ENCODE results near the gene CMPK1. TPM values are rescaled to one million over a fixed set of nuclear protein-coding genes. Genes with fewer than 3 reads are reported as not detected.

Gene CMPK1
- total and polyA plus RNA-seq, 10 of the 15 experiments (the other 5 are each of a cell fraction or from before 2014, with no cell fraction given), result 43.7 to 159 (median 85.6) TPM

- POLR2A ChIA-PET, result no interaction called here
- DNase-seq (ENCODE audit: low read depth, low spot score), result no peak
- H3K36me3 ChIP-seq (ENCODE audit: control insufficient read depth in 2 of 2, insufficient read depth in 2 of 2, low read length in 1 of 2), result no peaks in the 10 kb centered on the region
- no peaks in the 10 kb centered on the region for H4K20me1 ChIP-seq (ENCODE audit: control insufficient read depth, insufficient read depth)
- H3K4me2 ChIP-seq (ENCODE audit: control insufficient read depth, insufficient read depth), result no peak overlapping the region
- no peak overlapping the region for H3K27ac ChIP-seq (ENCODE audit: control insufficient read depth, insufficient read depth)
- H3K4me1 ChIP-seq (ENCODE audit: control insufficient read depth, insufficient read depth, low read length), result no peaks in the 10 kb centered on the region
- intact Hi-C loops (cut with micrococcal nuclease; ENCODE audit: unreplicated experiment), result no loop called here
- BruUV-seq (replicated peaks), result no TSS peak
- no peaks in the 10 kb centered on the region for H3K9me3 ChIP-seq (replicated peaks; ENCODE audit: control insufficient read depth, insufficient read depth, low read length)
- H3K4me3 ChIP-seq, result no peak overlapping the region
- no peak overlapping the region for H2AFZ ChIP-seq (ENCODE audit: control insufficient read depth, low read depth, low read length)
- RAD21 ChIA-PET (ENCODE audit: unreplicated experiment), result no interaction called here
- 97% methylated on average over 2 of the region's 2 CpGs for WGBS (ENCODE audit: insufficient coverage, insufficient replicate concordance, low lambda C conversion rate, missing lambda C conversion rate)
- in situ Hi-C loops (cut with MboI), result no loop called here
- H3K9ac ChIP-seq (ENCODE audit: control insufficient read depth, insufficient read depth, low read length), result no peak overlapping the region
- no peaks in the 10 kb centered on the region for H3K79me2 ChIP-seq (ENCODE audit: control insufficient read depth, insufficient read depth, low read length)
- FAIRE-seq, result no peak
- SMC1A ChIA-PET (ENCODE audit: uncharacterized antibody, unreplicated experiment), result interaction anchor here (0.6 to 2.4 kb wide), 4 partner anchors 8 to 12 kb away, joined by 3 to 7 read pairs (median 4); partner anchors contain the start of gene CMPK1
- CTCF ChIA-PET, result interaction anchor here (0.6 kb wide), 2 partner anchors 45 to 1579 kb away, joined by 3 read pairs; no protein-coding TSS in a partner anchor
- ATAC-seq, result no peak
- no peaks in the 10 kb centered on the region for H3K27me3 ChIP-seq (replicated peaks in 1 of 2; ENCODE audit: control insufficient read depth in 2 of 2, insufficient read depth in 2 of 2, low read length in 1 of 2)
- TF ChIP-seq ZZZ3 (IDR thresholded peaks at IDR 0.05; ENCODE audit: control insufficient read depth, insufficient read length, low read depth) (no peak), PRDM15 (CRISPR knock-in tag; IDR thresholded peaks at IDR 0.05) (no peak), WRNIP1 (IDR thresholded peaks at IDR 0.05; ENCODE audit: borderline replicate concordance, low read depth, low read length) (no peak), YBX1 (IDR thresholded peaks at IDR 0.05) (no peak), KAT2A (conservative IDR thresholded peaks at IDR 0.05; ENCODE audit: control insufficient read depth, low read depth, low read length) (no peak), ZSCAN29 (IDR thresholded peaks at IDR 0.05) (no peak), CHD4 (IDR thresholded peaks at IDR 0.05) (no peak), CBFB (IDR thresholded peaks at IDR 0.05; ENCODE audit: low read depth) (no peak), CBX5 (IDR thresholded peaks at IDR 0.05; ENCODE audit: low read depth) (no peak), TCF12 (IDR thresholded peaks at IDR 0.05; ENCODE audit: low read depth, low read length) (no peak), IKZF2 (IDR thresholded peaks at IDR 0.05) (no peak), MTA2 (IDR thresholded peaks at IDR 0.05; ENCODE audit: low read depth) (no peak)
Observed at GRCh38 chr1:47326271-47326670, 7.3 kb upstream of the CMPK1 start.
